AG09309 (cell line): ENCODE results near the gene SLC66A1.

Experiments used
- DNase-seq: peaks from one replicate; pipeline ENCODE4 v3.0.0-alpha.2; 2010; ENCODE audit warnings: low read depth
- H3K4me3 ChIP-seq: 2 replicates; pipeline ENCODE4 v1.5.1; 2011; ENCODE audit warnings: mild to moderate bottlenecking, low read depth, low read length, moderate library complexity; ENCODE audit not compliant: control insufficient read depth
- CTCF ChIP-seq: IDR thresholded peaks from 2 replicates; pipeline ENCODE4 v1.5.1; 2011; ENCODE audit warnings: mild to moderate bottlenecking, low read depth, low read length, inconsistent platforms; ENCODE audit not compliant: insufficient read depth, control insufficient read depth; ENCODE audit errors: missing control alignments

The SLC66A1 gene

GRCh38 chr1:19323987-19324664, 12.0 kb downstream of the SLC66A1 start:
- no peak for TF ChIP-seq CTCF
- DNase-seq: no peak
- no peak overlapping the region for H3K4me3 ChIP-seq

GRCh38 chr1:19324665-19324990, 12.5 kb downstream of the SLC66A1 start:
- no peak for DNase-seq
- no peak for TF ChIP-seq CTCF
- no peak overlapping the region for H3K4me3 ChIP-seq

- no peak for DNase-seq
- TF ChIP-seq CTCF: no peak
- no peak overlapping the region for H3K4me3 ChIP-seq
These were observed 13.3 kb downstream of the SLC66A1 start for GRCh38 chr1:19325368-19325957.

- no peak overlapping the region for H3K4me3 ChIP-seq
- DNase-seq: no peak
- TF ChIP-seq CTCF: no peak
These were observed 14.0 kb downstream of the SLC66A1 start for GRCh38 chr1:19325958-19326747.

GRCh38 chr1:19326748-19327065, 14.6 kb downstream of the SLC66A1 start:
- H3K4me3 ChIP-seq: no peak overlapping the region
- no peak for DNase-seq
- TF ChIP-seq CTCF: no peak

GRCh38 chr1:19327301-19327700, 15.2 kb downstream of the SLC66A1 start:
- no peak for TF ChIP-seq CTCF
- H3K4me3 ChIP-seq: no peak overlapping the region
- DNase-seq: no peak
